ENCODE results near the gene ZNF182.
"Not testable (repeated sequence)": the region's sequence is repeated elsewhere in the genome, so short reads cannot be mapped to it uniquely, and the experiment has no call there.

The ZNF182 gene

DNA sequence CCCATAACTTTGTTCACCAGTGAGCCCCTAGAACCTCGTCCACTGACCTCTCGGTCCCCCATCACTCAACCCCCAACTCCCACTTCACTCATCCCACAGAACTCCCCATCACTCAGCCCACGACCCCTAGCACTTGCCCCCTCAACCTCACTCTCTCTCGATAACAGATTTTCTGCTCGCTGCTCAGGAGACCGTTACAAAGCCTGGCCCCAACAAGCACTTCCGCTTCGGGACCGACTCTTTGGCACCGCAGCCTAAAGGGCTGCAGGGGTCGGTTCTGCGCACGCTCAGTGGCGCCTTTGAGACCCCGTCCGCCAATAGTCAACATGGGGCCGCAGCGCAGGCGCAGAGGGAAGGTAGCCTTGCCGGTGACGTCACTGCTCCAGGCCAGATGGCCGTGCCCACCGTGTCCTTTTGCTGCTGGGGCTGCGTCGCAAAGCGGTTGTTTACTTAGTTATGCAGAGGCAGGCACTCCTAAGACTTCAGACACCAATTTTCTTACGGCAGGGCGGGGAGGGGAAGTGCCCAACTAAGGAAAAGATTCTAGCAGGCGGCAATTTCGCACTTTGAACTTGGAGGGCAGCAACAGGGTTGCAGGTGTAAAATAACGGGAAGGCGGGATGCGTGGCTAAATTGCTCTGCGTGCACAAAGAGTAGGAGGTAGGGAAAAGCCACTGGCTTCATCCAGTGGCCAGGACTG is at the start of gene ZNF182:
Gene ZNF182 (minus strand): TSS at position 232 of the 700 bp plus-strand sequence. CDS start 1,380 bp downstream, outside the sequence.
- DNase-seq (ENCODE audit: low read depth) = peak; percentile 81

DNA sequence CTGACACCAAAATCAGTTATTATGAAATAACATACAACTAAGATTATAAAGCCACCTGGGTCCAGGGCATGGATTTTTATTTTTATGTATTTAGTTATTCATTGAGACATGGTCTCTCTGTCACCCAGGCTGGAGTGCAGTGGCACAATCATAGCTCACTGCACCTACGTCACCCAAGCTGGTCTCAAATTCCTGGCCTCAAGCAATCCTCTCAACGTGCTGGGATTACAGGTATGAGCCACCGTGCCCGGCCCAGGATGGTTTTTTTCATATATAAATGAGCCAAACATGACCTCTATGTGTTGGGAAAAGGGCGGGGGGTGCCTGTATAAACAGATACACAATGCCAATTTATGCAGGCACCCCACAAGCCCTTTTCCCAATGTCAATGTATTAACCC is 43.1 kb upstream of the ZNF182 start:
- DNase-seq (ENCODE audit: low read depth) = no peak

DNA sequence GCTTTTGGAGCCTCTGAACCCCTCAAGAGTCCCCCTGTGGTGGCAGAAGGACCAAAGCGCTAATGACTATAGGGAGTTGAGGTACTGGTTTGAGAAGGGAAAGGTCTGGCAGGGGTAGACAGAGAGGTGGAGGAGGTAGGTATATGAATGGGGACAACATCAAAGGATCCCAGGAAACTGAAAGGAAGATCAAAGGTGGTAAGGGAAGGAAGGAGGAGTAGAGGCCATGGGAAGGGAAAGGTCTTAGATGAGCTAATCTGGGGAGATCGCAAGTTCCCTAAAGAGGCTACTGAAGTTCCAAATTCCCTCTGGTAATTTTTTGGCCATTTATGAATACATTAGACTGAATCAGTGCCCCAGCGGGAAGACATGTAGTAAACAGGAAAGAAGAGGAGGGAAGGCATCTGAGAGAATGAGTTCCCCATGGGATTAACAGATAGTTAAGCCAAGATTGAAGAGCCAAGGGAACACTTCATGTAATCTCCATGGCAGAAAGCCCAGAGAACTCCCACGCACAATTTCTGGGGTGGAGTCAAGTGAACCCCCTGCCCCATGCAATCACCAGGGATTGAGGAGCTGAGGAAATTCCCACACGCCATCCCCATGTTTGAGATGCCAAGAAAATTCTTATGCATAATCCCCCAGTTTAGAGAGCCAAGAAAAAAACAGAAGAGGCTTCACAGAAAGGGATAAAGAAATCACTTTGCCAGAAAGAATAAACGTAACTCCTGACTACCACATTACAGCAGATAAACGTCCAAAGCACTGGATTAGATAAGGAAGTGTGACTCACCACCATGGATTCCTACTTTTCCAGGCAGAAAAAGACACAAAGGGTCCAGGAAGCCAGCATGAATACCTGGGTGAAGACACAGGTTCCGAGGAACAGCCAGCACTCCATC is 41.9 kb upstream of the ZNF182 start:
- peak; percentile 65 for DNase-seq (ENCODE audit: low read depth)

DNA sequence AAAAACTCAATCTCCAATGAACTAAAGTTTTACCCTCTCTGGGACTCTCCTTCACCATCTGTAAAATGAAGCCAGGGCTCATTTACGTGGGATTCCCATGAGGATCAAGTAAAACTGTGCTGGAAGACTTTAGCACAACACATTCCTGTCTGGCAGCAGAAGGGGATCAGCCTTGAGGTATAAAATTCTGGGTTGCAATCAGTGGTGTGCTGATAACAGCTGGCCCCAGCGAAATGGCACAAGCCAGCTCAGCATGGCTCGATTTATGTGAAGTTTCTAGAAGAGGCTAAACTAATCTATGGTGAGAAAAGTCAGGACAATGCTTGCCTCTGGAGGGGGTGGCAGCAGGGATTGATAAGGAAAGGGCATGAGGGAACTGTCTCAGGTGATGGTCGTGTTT is 39.3 kb upstream of the ZNF182 start:
- DNase-seq (ENCODE audit: low read depth) = no peak

DNA sequence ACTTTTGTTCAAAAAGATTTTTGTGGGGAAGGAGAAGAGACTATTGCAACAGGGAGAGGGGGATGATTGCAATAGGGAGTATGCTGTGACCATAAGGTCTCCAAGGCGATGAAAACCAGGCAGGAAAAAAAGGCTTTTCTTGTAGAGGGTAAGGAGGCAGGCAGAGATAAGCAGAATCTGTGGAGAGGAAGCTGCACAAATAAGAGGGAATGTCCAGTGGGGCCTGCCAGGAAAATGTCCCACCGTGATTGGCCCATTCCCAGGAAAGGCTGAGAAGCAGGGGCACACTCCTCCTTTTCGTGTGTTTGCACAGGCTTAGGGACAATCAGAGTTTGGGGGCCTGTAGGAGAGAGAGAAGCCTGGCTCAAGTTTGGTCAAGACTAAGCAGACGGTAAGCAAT is 32.1 kb upstream of the ZNF182 start:
- no peak for DNase-seq (ENCODE audit: low read depth)

DNA sequence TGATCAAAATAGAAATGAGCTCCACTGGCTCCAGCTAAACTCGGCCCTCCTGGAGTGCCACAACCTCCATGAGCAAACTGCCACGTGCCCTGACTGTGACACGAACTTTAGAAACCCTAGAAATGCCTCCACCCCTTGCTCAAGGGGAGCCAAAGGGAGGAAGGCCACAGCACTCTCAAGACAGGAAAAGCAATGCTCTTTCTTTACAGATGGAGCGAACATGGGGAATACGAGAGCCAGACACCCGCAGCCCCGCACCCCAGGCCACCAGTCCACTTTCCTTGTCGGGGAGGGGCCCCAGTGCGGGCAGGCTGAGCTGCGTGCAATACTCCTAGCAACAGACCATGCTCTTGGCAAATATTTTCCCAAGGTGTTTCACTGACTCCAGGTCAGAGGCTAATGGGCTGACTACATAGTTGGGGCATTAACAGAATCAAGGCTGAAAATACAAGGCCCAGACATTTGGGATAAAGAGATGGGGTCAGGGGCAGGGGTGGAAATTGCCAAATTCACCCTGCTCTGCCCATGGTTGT is 26.9 kb upstream of the ZNF182 start:
- not testable (repeated sequence) for DNase-seq (ENCODE audit: low read depth)

DNA sequence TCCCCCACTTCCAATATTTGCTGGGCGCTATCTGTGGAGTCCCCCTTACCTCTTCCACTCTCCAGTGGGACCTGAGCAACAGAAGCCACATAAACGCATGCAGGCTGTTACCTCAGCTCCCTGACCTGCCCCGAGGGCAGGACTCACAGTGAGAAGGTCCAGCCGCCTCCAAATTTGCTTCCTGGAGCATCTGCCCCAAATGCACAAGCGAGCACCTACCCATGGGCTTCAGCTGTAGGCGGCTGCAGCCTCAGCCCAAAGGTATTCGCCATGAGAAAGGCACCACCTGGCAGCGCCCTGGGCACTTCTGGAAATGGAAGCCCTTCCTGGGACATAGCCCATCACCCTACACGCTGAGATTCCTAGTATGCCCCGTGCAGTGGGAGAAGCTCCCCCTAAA is 26.4 kb upstream of the ZNF182 start:
- DNase-seq (ENCODE audit: low read depth) = no peak

DNA sequence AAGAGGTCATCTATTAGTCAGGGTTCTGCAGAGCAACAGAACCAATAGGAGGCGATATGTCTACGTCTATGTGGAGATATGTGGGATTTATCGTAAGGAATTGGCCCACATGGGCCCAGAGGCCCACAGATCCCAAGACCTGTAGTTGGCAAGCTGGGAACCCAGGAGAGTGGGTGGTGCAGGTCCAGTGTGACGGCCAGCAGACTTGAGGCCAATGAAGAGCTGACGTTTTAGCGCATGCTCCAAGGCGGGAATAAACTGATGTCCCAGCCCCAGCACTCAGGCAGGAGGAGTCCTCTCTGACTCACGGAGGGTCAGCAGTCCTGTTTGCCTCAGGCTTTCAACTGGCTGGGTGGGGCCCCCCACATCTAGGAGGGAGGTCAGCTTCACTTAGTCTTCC is 24.3 kb upstream of the ZNF182 start:
- DNase-seq (ENCODE audit: low read depth) = no peak

DNA sequence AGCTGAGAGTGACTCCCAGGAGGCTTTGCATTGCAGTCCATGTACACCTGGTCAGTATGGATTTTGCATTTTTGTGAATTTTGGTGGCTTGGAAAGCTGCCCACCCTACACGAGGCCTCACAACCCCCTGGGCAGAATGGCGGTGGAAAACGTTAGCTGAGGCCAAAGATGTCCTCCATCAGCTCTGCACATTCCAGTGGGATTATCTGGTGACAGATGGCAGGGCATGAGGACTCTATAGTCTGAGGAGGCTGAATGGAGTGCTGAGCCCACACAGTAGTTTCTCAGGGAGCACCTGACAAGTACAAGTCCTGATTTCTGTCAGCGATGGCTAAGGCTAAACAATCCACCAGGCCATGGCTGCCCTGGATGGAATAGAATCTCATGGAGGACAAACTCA is 23.8 kb upstream of the ZNF182 start:
- not testable (repeated sequence) for DNase-seq (ENCODE audit: low read depth)

DNA sequence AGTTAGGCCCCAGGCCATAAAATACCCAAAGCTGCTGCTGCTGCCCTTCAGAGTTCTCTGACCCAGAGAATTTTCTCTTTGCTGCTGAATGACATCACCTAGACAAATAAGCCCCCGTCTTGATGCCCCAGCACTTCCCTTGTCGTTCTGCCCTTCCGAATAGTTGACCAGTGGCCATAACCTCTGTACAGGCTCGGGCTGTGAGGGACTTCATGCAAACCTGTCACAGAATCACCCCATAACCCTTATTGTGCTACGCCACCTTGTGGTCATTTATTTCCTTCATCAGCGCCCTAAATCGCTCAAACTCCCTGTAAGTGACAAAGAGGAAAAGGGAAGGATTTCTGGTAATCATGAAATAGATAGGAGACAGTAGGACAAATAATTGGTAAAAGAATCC is 21.8 kb upstream of the ZNF182 start:
- peak; percentile 42 for DNase-seq (ENCODE audit: low read depth)

DNA sequence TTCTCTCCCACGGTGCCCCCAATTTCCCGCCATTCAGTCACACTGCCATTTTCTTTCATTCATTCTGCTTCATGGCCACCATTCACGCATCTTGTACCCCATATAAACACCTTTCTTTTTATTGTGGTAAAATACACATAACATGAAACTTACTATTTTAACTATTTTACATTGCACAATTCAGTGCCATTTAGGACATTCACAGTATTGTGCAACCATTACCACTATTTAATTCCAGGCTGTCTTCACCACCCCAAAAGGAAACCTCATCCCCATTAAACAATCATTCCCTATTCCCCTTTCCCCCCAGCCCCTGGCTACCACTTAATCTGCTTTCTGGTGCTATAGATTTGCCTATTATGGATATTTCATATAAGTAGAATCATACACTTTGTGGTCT is 18.9 kb upstream of the ZNF182 start:
- no peak for DNase-seq (ENCODE audit: low read depth)

DNA sequence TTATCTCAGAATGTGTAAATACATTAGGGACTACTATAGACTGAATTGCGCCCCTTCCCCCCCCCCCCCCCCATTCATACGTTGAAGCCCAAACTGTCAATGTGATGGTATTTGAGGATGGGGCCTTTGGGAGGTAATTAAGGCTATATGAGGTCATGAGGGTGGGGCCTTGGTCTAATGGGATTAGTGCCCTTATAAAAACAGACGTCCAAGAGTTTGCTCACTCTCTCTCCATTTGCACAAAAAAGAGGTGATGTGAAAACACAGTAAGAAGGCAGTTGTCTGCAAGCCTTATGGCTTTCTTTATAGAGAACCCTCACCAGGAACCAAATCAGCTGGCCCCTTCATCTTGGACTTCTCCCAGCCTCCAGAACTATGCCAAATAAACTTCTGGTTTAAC is 18.3 kb upstream of the ZNF182 start:
- DNase-seq (ENCODE audit: low read depth) = no peak

DNA sequence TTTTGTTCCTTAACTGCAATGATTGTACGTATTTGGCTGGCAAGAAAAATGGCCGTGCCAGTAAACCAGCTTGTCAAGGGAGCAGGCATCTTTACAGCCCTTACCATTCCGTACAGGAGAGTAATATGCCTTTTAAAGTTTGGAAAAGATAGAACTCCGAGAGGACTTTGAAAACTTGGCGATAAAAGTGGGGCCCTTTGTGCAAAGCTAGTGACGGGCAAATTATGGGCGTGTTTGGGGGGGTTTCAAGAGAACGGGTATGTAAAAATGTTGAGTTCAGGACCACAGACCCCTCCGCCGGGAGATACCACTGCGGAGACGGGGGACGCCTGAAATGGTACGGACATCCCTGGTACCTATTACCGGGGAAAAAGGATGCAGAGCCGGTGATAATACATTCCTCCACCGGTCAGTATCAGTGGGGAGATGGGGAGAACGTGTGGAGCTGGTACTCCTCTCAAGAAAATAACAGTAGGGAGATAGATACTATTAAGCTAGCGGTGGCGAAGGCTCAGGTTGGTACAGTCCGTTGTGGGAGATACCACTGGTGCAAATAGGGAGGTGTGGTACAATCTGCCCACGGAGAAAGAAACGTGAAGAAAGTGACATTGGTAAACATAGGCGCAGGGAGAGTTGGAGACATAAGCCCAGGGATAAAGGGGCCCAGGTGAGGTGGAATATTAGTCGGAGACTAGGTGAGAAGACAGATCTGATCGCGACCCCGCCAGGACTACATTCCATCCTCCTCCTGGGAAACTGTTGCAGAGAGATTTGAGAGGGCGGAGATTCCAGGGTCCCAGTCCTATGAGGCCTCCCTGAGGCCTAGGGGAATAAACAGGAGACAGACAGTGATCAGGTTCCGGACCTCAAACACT is 17.5 kb upstream of the ZNF182 start:
- peak; percentile 41 for DNase-seq (ENCODE audit: low read depth)

DNA sequence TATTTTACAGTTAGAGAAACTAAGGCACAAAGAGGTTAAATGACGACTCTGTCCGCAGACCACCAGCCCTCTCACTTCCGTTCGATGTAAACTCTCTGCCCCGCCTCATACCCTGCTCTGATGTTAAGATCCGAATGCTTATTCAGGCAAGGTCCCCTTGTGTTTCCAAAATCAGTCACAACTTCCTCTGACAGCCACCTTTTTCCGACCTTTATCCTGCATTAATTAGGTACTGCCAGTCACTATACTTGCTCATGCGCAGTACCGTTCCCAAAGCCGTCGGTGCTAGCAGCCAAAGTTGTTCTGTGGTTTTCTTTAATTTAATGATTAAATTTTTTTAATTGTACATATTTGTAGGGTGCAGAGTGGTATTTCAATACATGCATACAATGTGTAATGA is 16.7 kb upstream of the ZNF182 start:
- DNase-seq (ENCODE audit: low read depth) = not testable (repeated sequence)

DNA sequence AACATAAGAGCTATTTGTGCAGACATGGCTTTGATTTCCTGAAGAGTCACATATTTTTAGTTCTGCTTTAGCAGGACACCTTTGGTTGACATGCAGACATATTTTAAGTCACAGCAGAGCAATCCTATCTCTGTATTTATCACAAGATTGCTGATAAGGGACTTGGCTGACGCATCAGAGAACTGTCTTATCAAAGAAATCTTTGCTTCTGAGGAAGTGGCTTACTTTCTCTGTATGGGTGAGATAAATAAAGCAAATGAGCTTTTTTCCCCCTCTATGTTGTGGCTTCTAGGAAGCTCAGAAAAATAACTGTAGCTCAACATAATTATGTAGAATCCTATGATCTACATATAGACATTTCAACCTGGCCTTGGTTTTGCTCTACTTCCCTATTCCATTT is 16.1 kb upstream of the ZNF182 start:
- not testable (repeated sequence) for DNase-seq (ENCODE audit: low read depth)

DNA sequence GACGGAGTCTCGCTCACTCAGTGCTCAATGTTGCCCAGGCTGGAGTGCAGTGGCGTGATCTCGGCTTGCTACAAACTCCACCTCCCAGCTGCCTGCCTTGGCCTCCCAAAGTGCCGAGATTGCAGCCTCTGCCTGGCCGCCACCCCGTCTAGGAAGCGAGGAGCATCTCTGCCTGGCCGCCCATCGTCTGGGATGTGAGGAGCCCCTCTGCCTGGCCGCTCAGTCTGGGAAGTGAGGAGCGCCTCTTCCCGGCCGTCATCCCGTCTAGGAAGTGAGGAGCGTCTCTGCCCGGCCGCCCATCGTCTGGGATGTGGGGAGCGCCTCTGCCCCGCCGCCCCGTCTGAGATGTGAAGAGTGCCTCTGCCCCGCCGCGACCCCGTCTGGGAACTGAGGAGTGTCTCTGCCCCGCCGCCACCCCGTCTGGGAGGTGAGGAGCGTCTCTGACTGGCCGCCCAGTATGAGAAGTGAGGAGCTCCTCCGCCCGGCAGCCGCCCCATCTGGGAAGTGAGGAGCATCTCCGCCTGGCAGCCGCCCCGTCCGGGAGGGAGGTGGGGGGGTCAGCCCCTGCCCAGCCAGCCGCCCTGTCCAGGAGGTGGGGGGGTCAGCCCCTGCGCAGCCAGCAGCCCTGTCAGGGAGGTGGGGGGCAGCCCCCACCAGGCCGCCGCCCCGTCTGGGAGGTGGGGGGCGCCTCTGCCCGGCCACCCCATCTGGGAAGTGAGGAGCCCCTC is 13.0 kb upstream of the ZNF182 start:
- not testable (repeated sequence) for DNase-seq (ENCODE audit: low read depth)

DNA sequence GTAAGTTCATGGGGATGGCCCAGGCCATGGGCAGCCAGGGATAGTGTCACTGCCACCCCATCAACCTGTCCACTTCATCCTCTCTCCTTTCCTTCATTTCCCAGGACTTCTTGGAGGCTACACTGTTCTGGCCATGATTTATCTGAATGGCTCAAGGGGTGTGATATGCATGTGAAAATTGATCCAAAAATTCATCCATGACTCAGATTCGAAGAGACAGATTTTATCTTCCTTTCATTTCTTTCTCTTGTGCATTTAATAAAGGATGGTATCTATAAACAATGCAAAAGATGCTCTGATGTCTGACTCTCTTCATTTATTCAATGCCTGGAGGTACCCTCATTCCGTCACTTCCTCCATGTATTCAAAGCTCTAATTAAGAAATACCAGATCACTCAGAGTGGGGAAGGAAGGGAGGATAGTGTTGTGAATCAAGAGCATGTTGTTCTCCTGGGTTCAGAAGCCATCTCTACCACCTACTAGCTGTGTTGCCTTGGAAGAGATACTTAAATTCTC is 5.7 kb upstream of the ZNF182 start:
- not testable (repeated sequence) for DNase-seq (ENCODE audit: low read depth)

DNA sequence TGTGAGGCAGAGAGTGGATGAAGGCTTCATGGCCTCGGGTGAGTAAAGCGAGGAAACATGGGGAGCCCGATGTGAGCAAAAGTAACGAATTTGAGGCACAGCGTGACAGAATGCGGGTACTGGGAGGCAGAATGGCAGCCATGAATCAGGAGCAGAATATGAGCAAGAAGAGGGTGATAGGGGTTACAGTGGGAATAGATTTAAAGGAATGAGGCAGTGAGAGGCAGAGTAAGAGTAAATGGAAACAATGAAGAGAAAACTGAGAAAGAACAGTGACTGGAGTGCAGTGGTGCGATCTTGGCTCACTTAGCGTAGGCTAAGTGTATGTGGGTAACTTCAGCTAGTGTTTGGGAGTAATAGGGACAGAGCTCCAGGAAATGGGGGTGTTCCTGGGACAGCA is 2.9 kb upstream of the ZNF182 start, which contains the start of gene SPACA5:
Gene SPACA5 (plus strand): TSS at position 301 of the 400 bp plus-strand sequence. CDS start 815 bp downstream, outside the sequence.
- DNase-seq (ENCODE audit: low read depth) = not testable (repeated sequence)

DNA sequence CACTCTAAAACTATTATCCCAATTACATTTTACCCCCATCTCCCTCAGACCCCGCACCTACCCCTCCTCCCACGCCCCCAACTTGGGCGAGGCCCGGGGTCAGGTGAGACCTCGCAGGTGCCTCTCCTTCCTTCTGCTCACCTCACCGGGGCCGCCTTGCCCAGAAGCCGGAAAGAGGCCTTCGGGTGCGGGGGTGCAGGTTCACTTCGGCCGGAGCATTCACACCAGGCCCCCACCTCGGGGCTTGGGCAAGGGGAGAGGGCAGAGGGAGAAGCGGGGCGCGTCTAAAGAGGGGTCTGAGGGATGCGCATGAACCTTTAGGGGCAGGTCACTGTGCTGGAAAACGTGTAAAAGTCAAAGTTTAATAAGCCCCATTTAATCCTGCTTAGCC is 427 bp downstream of the ZNF182 start:
- no peak for DNase-seq (ENCODE audit: low read depth)

DNA sequence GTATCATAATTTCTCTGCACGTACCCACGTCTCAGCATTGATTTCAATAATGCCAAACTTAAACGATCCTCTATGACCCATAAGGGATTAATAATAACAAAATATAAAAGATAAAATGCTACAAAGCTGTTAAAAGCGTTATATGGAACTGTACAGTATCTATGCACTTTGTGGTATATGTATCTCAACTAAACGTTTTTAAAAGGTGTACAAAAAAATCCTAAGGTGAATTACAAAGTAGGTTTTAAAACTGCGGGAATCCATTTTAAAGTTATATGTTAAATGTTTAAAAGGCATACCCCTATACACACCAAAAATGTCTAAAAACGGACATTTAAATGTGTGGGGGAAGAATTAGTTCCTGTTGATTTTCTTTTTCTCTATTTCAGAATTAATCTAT is 860 bp downstream of the ZNF182 start:
- DNase-seq (ENCODE audit: low read depth) = no peak

DNA sequence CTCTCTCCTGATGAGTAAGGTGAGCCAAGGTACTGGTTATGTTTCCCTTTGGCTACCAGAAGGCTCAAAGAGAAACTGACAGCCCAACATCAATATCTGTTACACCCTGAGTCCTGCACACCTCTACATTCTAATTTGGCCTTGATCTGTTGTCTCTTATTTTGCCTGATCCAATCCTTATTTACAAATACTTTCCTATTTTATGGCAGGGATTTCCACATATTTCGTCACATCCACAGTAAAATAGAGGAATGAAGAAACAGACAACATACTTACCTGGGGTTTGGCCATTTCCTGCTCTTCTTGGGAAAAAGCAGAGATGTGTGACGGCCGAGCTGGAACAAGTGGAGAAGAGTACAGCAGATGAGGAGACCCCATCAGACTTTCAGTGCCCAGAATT is 1.5 kb downstream of the ZNF182 start:
- no peak for DNase-seq (ENCODE audit: low read depth)
